ENCODE data around the gene ERI2. TPM values are rescaled to one million over a fixed set of nuclear protein-coding genes. Genes with fewer than 3 reads are reported as not detected.

Gene ERI2
- total and polyA plus RNA-seq, 2 of the 13 experiments (the other 11 are each of a cell fraction or from before 2014, with no cell fraction given): 17.4 to 41.3 TPM

- TF ChIP-seq, protein P1, sequence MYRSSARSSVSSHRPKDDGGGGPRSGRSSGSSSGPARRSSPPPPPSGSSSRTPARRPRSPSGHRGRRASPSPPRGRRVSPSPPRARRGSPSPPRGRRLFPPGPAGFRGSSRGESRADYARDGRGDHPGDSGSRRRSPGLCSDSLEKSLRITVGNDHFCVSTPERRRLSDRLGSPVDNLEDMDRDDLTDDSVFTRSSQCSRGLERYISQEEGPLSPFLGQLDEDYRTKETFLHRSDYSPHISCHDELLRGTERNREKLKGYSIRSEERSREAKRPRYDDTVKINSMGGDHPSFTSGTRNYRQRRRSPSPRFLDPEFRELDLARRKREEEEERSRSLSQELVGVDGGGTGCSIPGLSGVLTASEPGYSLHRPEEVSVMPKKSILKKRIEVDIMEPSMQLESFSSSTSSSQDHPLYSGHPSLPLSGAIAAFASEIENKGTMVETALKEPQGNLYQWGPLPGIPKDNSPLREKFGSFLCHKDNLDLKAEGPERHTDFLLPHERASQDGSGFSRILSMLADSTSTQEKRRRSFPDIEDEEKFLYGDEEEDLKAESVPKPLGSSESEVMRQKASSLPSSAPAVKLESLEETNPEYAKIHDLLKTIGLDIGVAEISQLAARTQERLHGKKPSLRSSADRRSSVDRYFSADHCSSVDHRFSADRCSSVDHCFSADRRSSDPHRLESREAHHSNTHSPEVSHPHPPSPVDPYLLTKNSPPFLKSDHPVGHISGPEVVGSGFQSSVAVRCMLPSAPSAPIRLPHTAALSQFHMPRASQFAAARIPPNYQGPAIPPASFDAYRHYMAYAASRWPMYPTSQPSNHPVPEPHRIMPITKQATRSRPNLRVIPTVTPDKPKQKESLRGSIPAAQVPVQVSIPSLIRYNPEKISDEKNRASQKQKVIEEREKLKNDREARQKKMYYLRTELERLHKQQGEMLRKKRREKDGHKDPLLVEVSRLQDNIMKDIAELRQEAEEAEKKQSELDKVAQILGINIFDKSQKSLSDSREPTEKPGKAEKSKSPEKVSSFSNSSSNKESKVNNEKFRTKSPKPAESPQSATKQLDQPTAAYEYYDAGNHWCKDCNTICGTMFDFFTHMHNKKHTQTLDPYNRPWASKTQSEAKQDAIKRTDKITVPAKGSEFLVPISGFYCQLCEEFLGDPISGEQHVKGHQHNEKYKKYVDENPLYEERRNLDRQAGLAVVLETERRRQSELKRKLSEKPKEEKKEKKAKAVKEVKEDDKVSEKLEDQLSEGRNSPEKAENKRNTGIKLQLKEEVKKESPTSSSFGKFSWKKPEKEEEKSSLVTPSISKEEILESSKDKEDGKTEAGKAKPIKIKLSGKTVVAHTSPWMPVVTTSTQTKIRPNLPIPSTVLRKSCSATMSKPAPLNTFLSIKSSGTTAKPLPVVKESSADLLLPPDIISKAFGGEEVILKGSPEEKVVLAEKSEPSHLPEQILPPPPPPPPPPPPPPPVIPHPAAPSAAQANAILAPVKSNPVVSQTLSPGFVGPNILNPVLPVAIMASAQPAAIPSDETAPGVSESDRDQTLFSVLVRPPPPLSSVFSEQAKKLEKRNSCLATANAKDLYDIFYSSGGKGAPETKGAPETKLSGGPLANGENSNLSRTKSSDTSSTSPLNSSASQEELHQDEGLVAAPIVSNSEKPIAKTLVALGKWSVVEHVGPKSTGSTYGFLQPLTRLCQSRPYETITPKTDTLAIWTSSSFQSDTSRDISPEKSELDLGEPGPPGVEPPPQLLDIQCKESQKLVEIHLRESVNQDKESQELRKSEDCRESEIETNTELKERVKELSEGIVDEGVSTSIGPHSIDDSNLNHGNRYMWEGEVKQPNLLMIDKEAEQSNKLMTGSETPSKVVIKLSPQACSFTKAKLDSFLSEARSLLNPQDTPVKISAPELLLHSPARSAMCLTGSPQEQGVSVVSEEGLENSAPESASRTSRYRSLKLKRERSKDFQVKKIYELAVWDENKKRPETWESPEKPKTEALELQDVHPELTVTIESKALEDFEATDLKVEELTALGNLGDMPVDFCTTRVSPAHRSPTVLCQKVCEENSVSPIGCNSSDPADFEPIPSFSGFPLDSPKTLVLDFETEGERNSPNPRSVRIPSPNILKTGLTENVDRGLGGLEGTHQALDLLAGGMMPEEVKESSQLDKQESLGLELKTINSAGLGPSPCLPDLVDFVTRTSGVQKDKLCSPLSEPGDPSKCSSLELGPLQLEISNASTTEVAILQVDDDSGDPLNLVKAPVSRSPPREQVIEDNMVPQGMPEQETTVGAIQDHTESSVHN (CRISPR knock-in tag; IDR thresholded peaks at IDR 0.05): peak; percentile 57; the same call in 1 of the 2 replicates
- TF ChIP-seq ZNF432 (CRISPR knock-in tag; IDR thresholded peaks at IDR 0.05; ENCODE audit: borderline replicate concordance) (0 out of 2 replicates have a peak, but pooled peaks have one; percentile 11), GATA4 (IDR thresholded peaks at IDR 0.05; ENCODE audit: borderline replicate concordance, low read depth) (peak; percentile 86), SKIL (CRISPR knock-in tag; IDR thresholded peaks at IDR 0.05; ENCODE audit: borderline replicate concordance) (peak; percentile 84; the same call in 1 of the 2 replicates), TARDBP (CRISPR knock-in tag; IDR thresholded peaks at IDR 0.05) (peak; percentile 99), ZNF546 (CRISPR knock-in tag; conservative IDR thresholded peaks at IDR 0.05) (peak; percentile 98), BRF2 (CRISPR knock-in tag; IDR thresholded peaks at IDR 0.05) (peak; percentile 100), ATM (IDR thresholded peaks at IDR 0.05; ENCODE audit: borderline replicate concordance) (no peak), NFE2L1 (CRISPR knock-in tag; IDR thresholded peaks at IDR 0.05; ENCODE audit: borderline replicate concordance) (peak; percentile 80), ZNF468 (CRISPR knock-in tag; IDR thresholded peaks at IDR 0.05) (no peak), KDM5B (CRISPR knock-in tag; IDR thresholded peaks at IDR 0.05; ENCODE audit: borderline replicate concordance) (peak; percentile 96), E2F1 (CRISPR knock-in tag; IDR thresholded peaks at IDR 0.05) (peak; percentile 100), JUNB (CRISPR knock-in tag; IDR thresholded peaks at IDR 0.05; ENCODE audit: borderline replicate concordance) (peak; percentile 85; the same call in 1 of the 2 replicates), TEAD3 (CRISPR knock-in tag; optimal IDR thresholded peaks at IDR 0.05; ENCODE audit: borderline replicate concordance) (peak; percentile 60)
These were observed at the start of gene ERI2, which contains the start of gene REXO5 (continued) for GRCh38 chr16:20806168-20807050.

All from HepG2 (cell line).